Muscle of leg (tissue), 11 donors: Measurements from ENCODE around the gene FHIP1A. TPM values are rescaled to one million over a fixed set of nuclear protein-coding genes. Genes with fewer than 3 reads are reported as not detected.

Source experiments
- DNase-seq: peaks from one replicate; pipeline ENCODE4 v3.0.0; 2013
- H3K27ac ChIP-seq: one replicate; pipeline ENCODE4 v1.5.1; 2013; ENCODE audit warnings: mild to moderate bottlenecking, low read length, control low read depth
- H3K27me3 ChIP-seq: one replicate; pipeline ENCODE4 v1.6.1; 2013; ENCODE audit warnings: low read length; ENCODE audit not compliant: control insufficient read depth, insufficient read depth
- H3K36me3 ChIP-seq: one replicate; pipeline ENCODE4 v1.6.1; 2013; ENCODE audit warnings: low read length; ENCODE audit not compliant: control insufficient read depth, insufficient read depth
- H3K4me1 ChIP-seq: one replicate; pipeline ENCODE4 v1.6.1; 2013; ENCODE audit warnings: low read length; ENCODE audit not compliant: control insufficient read depth, insufficient read depth
- H3K4me3 ChIP-seq: one replicate; pipeline ENCODE4 v1.5.1; 2013; ENCODE audit warnings: low read length, control low read depth
- H3K9me3 ChIP-seq: replicated peaks from 2 replicates; pipeline ENCODE4 v1.6.1; 2013; ENCODE audit warnings: low read depth, low read length; ENCODE audit not compliant: control insufficient read depth
- WGBS: methylation state at CpG from one replicate; pipeline ENCODE4 v1.1.5; 2013; ENCODE audit warnings: missing lambda C conversion rate; ENCODE audit not compliant: insufficient coverage; 5-methylcytosine and 5-hydroxymethylcytosine counted together
- polyA plus RNA-seq, 8 donors: library from polyadenylated mRNA; unstranded; fragments of 120-200 nt; gene quantifications; one replicate each; pipeline versions ENCODE4 v1.2.1 to v1.2.3, GENCODE V29; 2013; ENCODE audit warnings: inconsistent platforms in 1 of 8, low replicate concordance in 1 of 8; ENCODE audit not compliant: insufficient read length in 8 of 8, insufficient read depth in 1 of 8
- total RNA-seq: library from RNA; stranded (reverse); fragments of 120-200 nt; gene quantifications from one replicate; pipeline ENCODE4 v1.2.4, GENCODE V29; 2013

The FHIP1A gene
- total and polyA plus RNA-seq, 9 donors: 2.9 to 11.0 (median 7.0) TPM

- Histone ChIP-seq H3K4me1 (no peaks in the 10 kb centered on the region), H3K27ac (no peak overlapping the region), H3K27me3 (no peaks in the 10 kb centered on the region), H3K4me3 (no peak overlapping the region), H3K9me3 (no peaks in the 10 kb centered on the region), H3K36me3 (no peaks in the 10 kb centered on the region)
- no peak for DNase-seq
These were observed 22.8 kb downstream of the FHIP1A start for GRCh38 chr4:151431728-151432127.

- H3K27me3 ChIP-seq: no peaks in the 10 kb centered on the region
- no peak overlapping the region for H3K4me3 ChIP-seq
- no peaks in the 10 kb centered on the region for H3K36me3 ChIP-seq
- no peak overlapping the region for H3K27ac ChIP-seq
- no peak for DNase-seq
- no peaks in the 10 kb centered on the region for H3K4me1 ChIP-seq
- H3K9me3 ChIP-seq: no peaks in the 10 kb centered on the region
These were observed 23.7 kb downstream of the FHIP1A start for GRCh38 chr4:151432654-151433053.

GRCh38 chr4:151434183-151434860 lies 25.3 kb downstream of the FHIP1A start:
- peaks cover 3% of the 10 kb centered on the region for H3K4me1 ChIP-seq
- H3K27ac ChIP-seq: no peak overlapping the region
- no peaks in the 10 kb centered on the region for H3K9me3 ChIP-seq
- H3K4me3 ChIP-seq: no peak overlapping the region
- no peak for DNase-seq
- H3K27me3 ChIP-seq: no peaks in the 10 kb centered on the region
- no peaks in the 10 kb centered on the region for H3K36me3 ChIP-seq

DNA sequence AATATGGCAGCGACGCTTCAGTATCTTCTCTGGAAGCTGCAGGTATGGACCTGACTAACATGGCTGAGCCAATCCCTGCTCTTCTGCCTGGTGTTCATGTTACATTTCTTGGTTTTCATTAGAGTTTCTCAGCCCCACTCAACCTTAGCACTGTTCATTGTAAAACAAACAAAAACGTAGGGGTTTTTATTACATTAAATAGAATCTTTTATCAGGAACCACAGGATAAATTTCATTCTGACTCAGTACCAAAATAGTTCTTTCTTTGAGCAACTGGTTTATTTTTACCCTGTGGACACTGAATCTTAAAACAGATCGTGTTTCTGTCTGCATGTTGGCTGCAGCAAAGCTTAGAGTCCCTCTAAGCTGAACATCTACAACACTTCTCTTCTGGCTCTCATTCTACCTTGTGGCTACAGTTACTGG lies 27.1 kb downstream of the FHIP1A start:
- peak; percentile 26 for DNase-seq
- Histone ChIP-seq H3K27me3 (no peaks in the 10 kb centered on the region), H3K9me3 (no peaks in the 10 kb centered on the region), H3K27ac (peak overlapping the region; percentile 47), H3K4me3 (no peak overlapping the region), H3K36me3 (no peaks in the 10 kb centered on the region), H3K4me1 (peaks cover 3% of the 10 kb centered on the region)
- WGBS: 60% methylated on average over 4 of the region's 4 CpGs

DNA sequence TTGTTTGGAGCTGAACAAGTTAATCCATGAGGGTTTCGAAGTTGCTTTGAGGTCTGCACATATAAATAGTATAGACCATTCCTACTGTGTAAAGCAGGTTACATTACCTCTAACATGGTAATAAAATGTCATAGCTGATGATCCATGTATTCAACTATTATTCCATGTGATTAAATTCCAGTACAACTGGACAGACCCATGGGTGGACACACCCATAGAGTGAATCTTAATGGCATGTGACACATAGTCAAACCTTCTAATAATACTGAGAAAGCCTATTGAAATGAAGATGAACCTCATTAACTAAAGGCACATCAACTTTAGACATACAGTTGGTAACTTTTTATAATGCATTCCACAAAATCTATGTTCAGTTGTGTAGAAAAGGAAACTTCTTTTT lies 28.5 kb downstream of the FHIP1A start:
- H3K4me3 ChIP-seq: no peak overlapping the region
- H3K36me3 ChIP-seq: no peaks in the 10 kb centered on the region
- no peak for DNase-seq
- H3K9me3 ChIP-seq: no peaks in the 10 kb centered on the region
- peaks cover 3% of the 10 kb centered on the region for H3K4me1 ChIP-seq
- no peaks in the 10 kb centered on the region for H3K27me3 ChIP-seq
- no CpG with 5 or more reads among the region's 1 CpG for WGBS
- H3K27ac ChIP-seq: peak overlapping the region; percentile 6

GRCh38 chr4:151438154-151438553 lies 29.2 kb downstream of the FHIP1A start:
- Histone ChIP-seq H3K9me3 (no peaks in the 10 kb centered on the region), H3K4me3 (no peak overlapping the region), H3K4me1 (peaks cover 3% of the 10 kb centered on the region), H3K36me3 (no peaks in the 10 kb centered on the region), H3K27me3 (no peaks in the 10 kb centered on the region), H3K27ac (peak overlapping the region; percentile 15)
- whole genome bisulfite sequencing: 90% methylated on average over 5 of the region's 6 CpGs
- DNase-seq: no peak

GRCh38 chr4:151439320-151439719 lies 30.3 kb downstream of the FHIP1A start:
- H3K27me3 ChIP-seq: peaks cover 3% of the 10 kb centered on the region
- no peaks in the 10 kb centered on the region for H3K9me3 ChIP-seq
- peaks cover 3% of the 10 kb centered on the region for H3K4me1 ChIP-seq
- H3K4me3 ChIP-seq: no peak overlapping the region
- H3K36me3 ChIP-seq: no peaks in the 10 kb centered on the region
- no peak for DNase-seq
- no peak overlapping the region for H3K27ac ChIP-seq

DNA sequence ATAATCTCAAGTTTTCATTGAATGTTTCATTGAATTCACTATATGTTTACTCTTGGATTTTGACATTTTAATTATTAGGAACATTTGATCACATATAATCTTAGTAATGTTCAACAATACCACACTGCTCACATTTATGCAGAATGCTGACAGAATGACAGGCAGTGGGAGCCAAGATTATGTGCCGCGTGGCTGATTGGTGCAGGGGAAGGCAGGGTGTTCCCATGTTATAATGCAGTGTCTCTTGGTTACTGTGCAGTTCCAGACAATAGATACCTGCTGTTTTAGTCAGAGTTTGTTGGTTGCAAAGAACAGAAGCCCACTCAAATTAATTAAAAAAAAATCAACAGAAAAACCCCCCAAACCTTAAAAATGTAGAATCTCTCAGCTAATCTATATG lies 33.0 kb downstream of the FHIP1A start:
- no peak overlapping the region for H3K27ac ChIP-seq
- no peak for DNase-seq
- no peaks in the 10 kb centered on the region for H3K36me3 ChIP-seq
- H3K4me3 ChIP-seq: no peak overlapping the region
- no peaks in the 10 kb centered on the region for H3K9me3 ChIP-seq
- peaks cover 3% of the 10 kb centered on the region for H3K27me3 ChIP-seq
- WGBS: no CpG with 5 or more reads among the region's 2 CpGs
- H3K4me1 ChIP-seq: peaks cover 3% of the 10 kb centered on the region

DNA sequence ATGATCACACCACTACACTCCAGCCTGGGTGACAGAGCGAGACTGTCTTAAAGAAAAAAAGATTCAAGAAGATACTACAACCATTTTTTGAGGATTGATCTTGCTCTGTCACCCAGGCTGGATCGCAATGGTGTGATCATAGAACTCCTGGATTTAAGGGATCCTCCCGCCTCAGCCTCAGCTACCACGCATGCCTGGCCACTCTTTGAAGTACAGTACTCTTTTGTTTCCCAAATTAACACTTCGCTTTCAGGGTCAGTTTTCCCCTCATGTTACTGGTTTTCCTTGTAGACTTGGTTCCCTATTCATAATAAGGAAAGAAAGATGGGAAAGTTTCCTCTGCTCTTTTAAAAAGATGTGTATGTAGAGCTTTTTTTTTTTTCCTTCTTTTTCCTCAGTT lies 34.3 kb downstream of the FHIP1A start:
- Histone ChIP-seq H3K9me3 (no peaks in the 10 kb centered on the region), H3K36me3 (no peaks in the 10 kb centered on the region), H3K4me1 (no peaks in the 10 kb centered on the region), H3K4me3 (no peak overlapping the region), H3K27ac (no peak overlapping the region), H3K27me3 (peaks cover 3% of the 10 kb centered on the region)
- DNase-seq: no peak
- 90% methylated on average over 2 of the region's 5 CpGs for WGBS

DNA sequence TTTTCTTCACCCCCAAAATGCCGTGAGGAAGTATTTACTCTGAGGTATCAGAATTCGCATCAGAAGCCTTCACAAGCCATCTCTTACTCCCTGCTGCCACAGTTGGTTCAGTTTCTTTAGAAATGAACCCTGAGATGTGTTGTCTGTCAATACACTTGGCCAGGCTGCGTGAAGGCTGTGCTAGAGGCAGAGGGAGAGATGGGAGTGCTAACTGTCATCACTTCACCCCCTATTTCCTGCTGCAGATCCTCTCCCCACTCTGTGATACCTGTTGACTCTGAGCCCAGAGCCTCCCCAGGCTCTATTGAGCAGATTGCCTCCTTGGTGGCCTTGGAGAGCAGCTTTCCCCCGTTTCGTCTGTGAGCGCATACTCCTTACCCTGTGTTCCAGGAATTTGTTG lies 34.8 kb downstream of the FHIP1A start:
- Histone ChIP-seq H3K36me3 (no peaks in the 10 kb centered on the region), H3K27me3 (peaks cover 3% of the 10 kb centered on the region), H3K4me1 (no peaks in the 10 kb centered on the region), H3K9me3 (no peaks in the 10 kb centered on the region), H3K4me3 (no peak overlapping the region), H3K27ac (no peak overlapping the region)
- WGBS: 37% methylated on average over 2 of the region's 6 CpGs
- no peak for DNase-seq

DNA sequence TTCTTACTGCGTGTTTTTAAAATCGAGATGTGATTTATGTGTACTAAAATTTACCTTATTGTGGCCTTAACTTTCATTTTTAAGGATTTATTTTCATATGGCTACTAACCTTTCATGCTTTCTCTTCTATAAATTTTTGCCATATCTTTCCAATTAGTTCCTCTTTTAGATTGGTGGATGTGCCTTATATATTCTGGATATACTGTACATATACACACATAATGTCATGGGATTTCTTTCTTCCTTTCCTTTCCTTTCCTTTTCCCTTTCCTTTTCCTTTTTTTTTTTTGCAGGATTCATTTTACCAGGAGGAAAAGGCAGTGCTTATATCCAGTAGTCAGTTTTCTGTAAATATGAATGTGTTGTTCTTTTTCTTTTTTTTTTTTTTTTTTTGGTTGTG lies 37.2 kb downstream of the FHIP1A start:
- Histone ChIP-seq H3K36me3 (no peaks in the 10 kb centered on the region), H3K4me3 (no peak overlapping the region), H3K27ac (no peak overlapping the region), H3K27me3 (peaks cover 3% of the 10 kb centered on the region), H3K9me3 (no peaks in the 10 kb centered on the region), H3K4me1 (no peaks in the 10 kb centered on the region)
- no CpG with 5 or more reads among the region's 2 CpGs for WGBS
- no peak for DNase-seq
